K562 (cell line): ENCODE data around the gene ZEB2. TPM values are rescaled to one million over a fixed set of nuclear protein-coding genes. Genes with fewer than 3 reads are reported as not detected.

Experiments used
- ATAC-seq: fragments of 200-7000 bp; cut with Tn5 transposase; 3 replicates; pipeline ENCODE4 v1.9.1; 2020; ENCODE audit warnings: moderate library complexity
- BruUV-seq: library from RNA; stranded (reverse); fragments of 400-500 nt; replicated peaks from 2 replicates; lab custom pipeline; 2021; lab: Mats Ljungman, UMichigan
- CTCF ChIA-PET: fragments of 300-600 bp; formaldehyde crosslinking; extraction: SDS; loops from one replicate; lab custom pipeline; 2021; ENCODE audit warnings: low intra/inter-chr PET ratio; lab: Yijun Ruan, JAX
- POLR2A ChIA-PET: fragments of 300-600, 350-650 bp; sonication (Branson Sonifier 250); formaldehyde crosslinking; extraction: SDS; loops from one replicate; lab custom pipeline; 2021; ENCODE audit warnings: antibody characterized with exemption, inconsistent platforms; lab: Yijun Ruan, JAX
- DNase-seq, 4 experiments: peaks; one replicate each; pipeline versions ENCODE4 v3.0.0 to v3.0.0-alpha.2; 2011 to 2018; ENCODE audit warnings: low spot score in 3 of 4, mixed read lengths in 3 of 4; ENCODE audit errors: extremely low read depth in 1 of 4
- FAIRE-seq: peaks from 2 replicates; lab custom pipeline; 2011; peaks lifted over from hg19 to GRCh38; lab: Jason Lieb, UNC
- H2AFZ ChIP-seq: 2 replicates; pipeline ENCODE4 v1.6.0; 2011; ENCODE audit warnings: low read depth, low read length, control low read depth, inconsistent platforms
- H3K27ac ChIP-seq: fragments of 200-600 bp; 3 replicates; pipeline ENCODE4 v1.8.0; 2011; ENCODE audit warnings: low read depth, mild to moderate bottlenecking, control low read depth, inconsistent platforms, low read length, moderate library complexity, mixed read lengths; ENCODE audit errors: extremely low read depth
- H3K27me3 ChIP-seq, 2 experiments: fragments of 300-600 bp in 1 of 2; 2 replicates in 1 of 2; 3 replicates in 1 of 2; pipeline versions ENCODE4 v1.6.0 to v1.8.0; 2011; ENCODE audit warnings: inconsistent platforms in 2 of 2, low read length in 2 of 2, mild to moderate bottlenecking in 1 of 2, mixed read lengths in 1 of 2, moderate library complexity in 1 of 2; ENCODE audit not compliant: control insufficient read depth in 2 of 2, insufficient read depth in 2 of 2
- H3K36me3 ChIP-seq: fragments of 300-600 bp; 3 replicates; pipeline ENCODE4 v1.8.0; 2011; ENCODE audit warnings: mild to moderate bottlenecking, low read length, inconsistent platforms; ENCODE audit not compliant: control insufficient read depth, insufficient read depth
- H3K4me1 ChIP-seq, 2 experiments: fragments of 200-600 bp in 1 of 2; replicated peaks in 1 of 2; 2 replicates in 1 of 2; 3 replicates in 1 of 2; pipeline versions ENCODE4 v1.5.1 to v1.8.0; 2011; ENCODE audit warnings: inconsistent platforms in 2 of 2, low read length in 2 of 2, mild to moderate bottlenecking in 1 of 2, mixed read lengths in 1 of 2, moderate library complexity in 1 of 2; ENCODE audit not compliant: control insufficient read depth in 2 of 2, insufficient read depth in 2 of 2
- H3K4me2 ChIP-seq: 2 replicates; pipeline ENCODE4 v1.6.1; 2011; ENCODE audit warnings: low read length, control low read depth, inconsistent platforms, mixed read lengths; ENCODE audit not compliant: insufficient read depth
- H3K4me3 ChIP-seq: fragments of 200-600 bp; sonication (generic), shearing (Covaris generic); 2 replicates; pipeline ENCODE4 v1.5.1; 2016; ENCODE audit warnings: control low read depth, inconsistent platforms
- H3K79me2 ChIP-seq: fragments of 200-600 bp; 3 replicates; pipeline ENCODE4 v1.8.0; 2011; ENCODE audit warnings: low read length, inconsistent platforms; ENCODE audit not compliant: control insufficient read depth, insufficient read depth
- H3K9ac ChIP-seq, 2 experiments: 2 replicates each; pipeline versions ENCODE4 v1.6.0 to v1.6.1; 2011; ENCODE audit warnings: low read depth in 2 of 2, low read length in 2 of 2, control low read depth in 1 of 2, inconsistent platforms in 1 of 2, mild to moderate bottlenecking in 1 of 2, mixed read lengths in 1 of 2; ENCODE audit not compliant: insufficient read depth in 1 of 2
- H3K9me1 ChIP-seq: one replicate; pipeline ENCODE4 v1.6.0; 2011; ENCODE audit warnings: inconsistent platforms, mild to moderate bottlenecking, low read length, moderate library complexity; ENCODE audit not compliant: control insufficient read depth, insufficient read depth
- H3K9me3 ChIP-seq: replicated peaks from 2 replicates; pipeline ENCODE4 v1.5.1; 2011; ENCODE audit warnings: low read depth, low read length, inconsistent platforms; ENCODE audit not compliant: control insufficient read depth, insufficient read depth
- H4K20me1 ChIP-seq: replicated peaks from 2 replicates; pipeline ENCODE4 v1.6.1; 2011; ENCODE audit warnings: low read length, inconsistent platforms, mixed read lengths; ENCODE audit not compliant: control insufficient read depth, insufficient read depth
- HDAC2 ChIP-seq: fragments of 450-650 bp; IDR thresholded peaks from 2 replicates; pipeline ENCODE4 v1.6.1; 2016; ENCODE audit warnings: mild to moderate bottlenecking
- KDM1A ChIP-seq, 2 experiments: fragments of 450-650 bp; IDR thresholded peaks; 2 replicates each; pipeline ENCODE4 v1.6.1; 2016; ENCODE audit warnings: mild to moderate bottlenecking in 2 of 2
- NCOR1 ChIP-seq: fragments of 450-650 bp; IDR thresholded peaks from 2 replicates; pipeline ENCODE4 v1.6.1; 2016; ENCODE audit warnings: mild to moderate bottlenecking, moderate library complexity
- SAFB2 ChIP-seq: fragments of 200-400 bp; formaldehyde crosslinking; IDR thresholded peaks from 2 replicates; pipeline ENCODE4 v1.6.1; 2018; ENCODE audit warnings: borderline replicate concordance, low read length, low read depth, moderate library complexity; ENCODE audit not compliant: severe bottlenecking
- TAF9B ChIP-seq: fragments of 450-650 bp; IDR thresholded peaks from 2 replicates; pipeline ENCODE4 v1.6.1; 2018; ENCODE audit warnings: mild to moderate bottlenecking; ENCODE audit not compliant: partially characterized antibody
- TRIM24 ChIP-seq, 2 experiments: fragments of 450-650 bp; IDR thresholded peaks; 2 replicates each; pipeline ENCODE4 v1.6.1; 2016
- ZBTB1 ChIP-seq: sonication (generic); formaldehyde crosslinking; IDR thresholded peaks from 2 replicates; pipeline ENCODE4 v1.8.1; 2023; ENCODE audit warnings: missing genetic modification reagents, low read depth, mild to moderate bottlenecking, borderline replicate concordance
- ZNF589 ChIP-seq: fragments of 200-800 bp; sonication (Bioruptor generic); IDR thresholded peaks from 2 replicates; pipeline ENCODE4 v1.6.1; 2016; ENCODE audit warnings: low read depth, missing genetic modification characterization, missing compliant biosample characterization
- ZNF668 ChIP-seq: fragments of 250-450 bp; sonication (Bioruptor Pico); IDR thresholded peaks from 2 replicates; pipeline ENCODE4 v1.8.0; 2022; ENCODE audit warnings: mild to moderate bottlenecking, inconsistent platforms
- WGBS: fragments of 100-300 bp; shearing (Covaris generic); methylation state at CpG from one replicate; pipeline ENCODE4 v1.1.6; 2016; ENCODE audit warnings: low coverage, mixed read lengths; ENCODE audit not compliant: insufficient coverage; ENCODE audit errors: missing lambda C conversion rate; 5-methylcytosine and 5-hydroxymethylcytosine counted together
- in situ Hi-C: fragments of 300-500 bp; cut with MboI; formaldehyde crosslinking; loops from 4 replicates; pipeline ENCODE4 v1.15.0; 2018; ENCODE audit warnings: inconsistent platforms, mixed read lengths
- intact Hi-C: fragments of 100-400 bp; cut with micrococcal nuclease; formaldehyde crosslinking; loops from 2 replicates; pipeline ENCODE4 v1.14.2; 2022
- polyA plus RNA-seq, 8 experiments: library from polyadenylated mRNA; depleted of rRNA in 4 of 8; stranded (reverse) in 5 of 8; unstranded in 3 of 8; fragments of >200 nt; fragmentation: Nextera tagmentation in 2 of 8; fragmentation: Illumina TruSeq in 1 of 8; extraction: Ambion mirVana in 2 of 8; extraction: Trizol in 1 of 8; gene quantifications; 2 replicates each; pipeline versions ENCODE4 v1.2.1 to v1.2.3, GENCODE V29; 2011 to 2014; ENCODE audit warnings: inconsistent platforms in 1 of 8, missing spikeins in 1 of 8
- total RNA-seq, 7 experiments: library from RNA; depleted of rRNA in 6 of 7; stranded (reverse); fragments of >200 nt in 6 of 7; fragmentation: Illumina TruSeq in 2 of 7; extraction: Trizol in 2 of 7; gene quantifications; 2 replicates each; pipeline versions ENCODE4 v1.2.1 to v1.2.3, GENCODE V29; 2011 to 2021; ENCODE audit warnings: low replicate concordance in 1 of 7
- TF ChIP-seq, protein P1 (sequence below), 3 experiments: fragments of 200-800 bp in 1 of 3; fragments of 250-450 bp in 1 of 3; fragments of 450-650 bp in 1 of 3; sonication (Bioruptor Pico) in 1 of 3; sonication (Bioruptor generic) in 1 of 3; formaldehyde crosslinking in 1 of 3; IDR thresholded peaks; 2 replicates each; pipeline versions ENCODE4 v1.6.1 to v1.8.0; 2016 to 2022; ENCODE audit warnings: mild to moderate bottlenecking in 2 of 3, missing genetic modification characterization in 2 of 3, missing compliant biosample characterization in 1 of 3, moderate library complexity in 1 of 3

The ZEB2 gene
- total and polyA plus RNA-seq, 9 of the 15 experiments (the other 6 are each of a cell fraction or from before 2014, with no cell fraction given): 15.1 to 113 (median 72.3) TPM

DNA sequence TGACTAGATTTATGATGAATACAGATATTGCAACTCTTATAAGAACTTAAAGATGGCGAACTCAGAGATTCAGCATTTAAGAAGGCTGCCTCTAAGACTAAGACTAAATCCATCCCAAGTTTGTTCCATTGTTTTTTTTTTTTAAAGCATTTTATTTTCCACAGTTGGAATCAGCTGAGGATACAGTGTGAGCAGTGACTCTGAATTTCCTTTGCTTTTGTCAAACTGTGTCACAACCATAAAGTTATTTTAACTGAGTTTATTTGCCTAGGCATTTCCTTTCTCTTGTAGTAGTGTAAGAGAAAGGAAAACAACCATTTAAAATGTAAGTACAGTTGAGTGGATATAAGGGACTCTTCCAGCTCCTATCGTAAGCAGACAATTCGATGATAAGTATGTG, 63.9 kb downstream of the ZEB2 start:
- ATAC-seq (no peak), FAIRE-seq (no peak), DNase-seq (no peak)
- intact Hi-C loops: loop anchor here (5.0 kb wide), 1 partner anchor 126 kb away; no protein-coding TSS in a partner anchor
- WGBS: 97% methylated on average over 3 of the region's 3 CpGs
- Histone ChIP-seq H3K27me3 (no peaks in the 10 kb centered on the region), H3K4me3 (no peak overlapping the region), H2AFZ (no peak overlapping the region), H3K27ac (no peak overlapping the region), H4K20me1 (peaks cover 34% of the 10 kb centered on the region), H3K9ac (no peak overlapping the region), H3K79me2 (peaks cover 100% of the 10 kb centered on the region), H3K36me3 (peaks cover 74% of the 10 kb centered on the region), H3K9me1 (no peaks in the 10 kb centered on the region), H3K9me3 (no peaks in the 10 kb centered on the region), H3K4me2 (no peak overlapping the region), H3K4me1 (peaks cover under 1 to 78% of the 10 kb centered on the region in 2 experiments; a peak in 3 of 5 replicates)
- POLR2A ChIA-PET: interaction anchor here (1.1 to 1.8 kb wide), 3 partner anchors 8 to 42 kb away, joined by 4 to 7 read pairs (median 4); no protein-coding TSS in a partner anchor
- BruUV-seq: no TSS peak
- CTCF ChIA-PET: no interaction called here
- in situ Hi-C loops: no loop called here
- TF ChIP-seq ZNF589 (CRISPR knock-in tag) (0 out of 2 replicates have a peak, but pooled peaks have one; percentile 5), SAFB2 (no peak)

DNA sequence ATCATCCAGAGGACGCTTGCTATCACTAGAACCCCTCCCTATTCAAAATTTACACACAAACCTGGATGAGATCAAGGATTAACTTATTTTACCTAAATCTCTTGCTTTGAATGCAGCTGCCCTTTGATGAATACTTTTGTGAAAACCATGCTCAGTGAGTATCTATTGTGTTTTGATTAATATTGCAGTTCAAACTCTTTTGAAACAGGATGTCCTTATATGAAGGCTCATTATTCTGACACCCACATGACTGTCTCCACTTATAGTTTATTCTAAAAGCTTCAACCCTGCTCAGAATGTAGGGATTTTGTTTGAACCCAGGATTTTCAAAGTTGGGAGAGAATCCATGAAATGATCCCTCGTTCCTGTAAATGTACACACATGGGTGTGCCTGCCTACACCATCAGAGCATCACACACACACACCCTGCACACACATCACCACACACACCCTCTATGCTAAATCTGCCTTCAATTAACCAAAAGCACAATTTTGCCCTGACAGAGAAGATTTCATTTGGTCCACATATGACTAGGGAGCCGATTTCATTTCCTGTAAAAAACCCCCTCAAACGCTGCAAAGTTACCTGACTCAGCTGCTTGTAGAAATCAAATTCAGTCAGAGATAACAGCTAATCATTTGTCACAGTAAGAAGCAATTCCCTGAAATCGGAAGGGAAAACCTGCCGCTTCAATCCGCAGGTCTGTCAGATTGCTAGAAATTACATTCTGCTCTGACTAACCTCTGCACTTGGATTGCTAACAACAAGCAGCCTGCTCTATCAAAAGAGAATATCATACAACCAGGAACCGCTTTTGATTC, 65.2 kb downstream of the ZEB2 start:
- peak in 1 of 4 experiments; percentile 52 for DNase-seq
- peak; percentile 7; the same call in 2 of the 3 replicates for ATAC-seq
- peaks cover 100% of the 10 kb centered on the region for H3K79me2 ChIP-seq
- TF ChIP-seq ZNF668 (CRISPR knock-in tag): no peak
- TF ChIP-seq HDAC2: peak; percentile 90
- TF ChIP-seq, protein P1, sequence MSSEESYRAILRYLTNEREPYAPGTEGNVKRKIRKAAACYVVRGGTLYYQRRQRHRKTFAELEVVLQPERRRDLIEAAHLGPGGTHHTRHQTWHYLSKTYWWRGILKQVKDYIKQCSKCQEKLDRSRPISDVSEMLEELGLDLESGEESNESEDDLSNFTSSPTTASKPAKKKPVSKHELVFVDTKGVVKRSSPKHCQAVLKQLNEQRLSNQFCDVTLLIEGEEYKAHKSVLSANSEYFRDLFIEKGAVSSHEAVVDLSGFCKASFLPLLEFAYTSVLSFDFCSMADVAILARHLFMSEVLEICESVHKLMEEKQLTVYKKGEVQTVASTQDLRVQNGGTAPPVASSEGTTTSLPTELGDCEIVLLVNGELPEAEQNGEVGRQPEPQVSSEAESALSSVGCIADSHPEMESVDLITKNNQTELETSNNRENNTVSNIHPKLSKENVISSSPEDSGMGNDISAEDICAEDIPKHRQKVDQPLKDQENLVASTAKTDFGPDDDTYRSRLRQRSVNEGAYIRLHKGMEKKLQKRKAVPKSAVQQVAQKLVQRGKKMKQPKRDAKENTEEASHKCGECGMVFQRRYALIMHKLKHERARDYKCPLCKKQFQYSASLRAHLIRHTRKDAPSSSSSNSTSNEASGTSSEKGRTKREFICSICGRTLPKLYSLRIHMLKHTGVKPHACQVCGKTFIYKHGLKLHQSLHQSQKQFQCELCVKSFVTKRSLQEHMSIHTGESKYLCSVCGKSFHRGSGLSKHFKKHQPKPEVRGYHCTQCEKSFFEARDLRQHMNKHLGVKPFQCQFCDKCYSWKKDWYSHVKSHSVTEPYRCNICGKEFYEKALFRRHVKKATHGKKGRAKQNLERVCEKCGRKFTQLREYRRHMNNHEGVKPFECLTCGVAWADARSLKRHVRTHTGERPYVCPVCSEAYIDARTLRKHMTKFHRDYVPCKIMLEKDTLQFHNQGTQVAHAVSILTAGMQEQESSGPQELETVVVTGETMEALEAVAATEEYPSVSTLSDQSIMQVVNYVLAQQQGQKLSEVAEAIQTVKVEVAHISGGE (CRISPR knock-in tag; IDR thresholded peaks at IDR 0.05): no peak
- no peak for TF ChIP-seq TAF9B
- TF ChIP-seq KDM1A (IDR thresholded peaks at IDR 0.05): peak; percentile 97
- peak; percentile 48; the same call in 1 of the 2 replicates for TF ChIP-seq NCOR1
- no peak for TF ChIP-seq TRIM24 (IDR thresholded peaks at IDR 0.05)
- TF ChIP-seq ZBTB1 (CRISPR knock-in tag): no peak

More for the DNA sequence above, 65.2 kb downstream of the ZEB2 start:
- ChIA-PET CTCF (no interaction called here), POLR2A (interaction anchor here (1.1 to 1.8 kb wide), 2 partner anchors 10 kb away, joined by 4 to 7 read pairs; no protein-coding TSS in a partner anchor)
- no peak overlapping the region for H3K4me3 ChIP-seq
- in situ Hi-C loops (no loop called here), intact Hi-C loops (loop anchor here (5.0 kb wide), 1 partner anchor 128 kb away; no protein-coding TSS in a partner anchor)
- H3K9me3 ChIP-seq: no peaks in the 10 kb centered on the region
- FAIRE-seq: no peak
- no peaks in the 10 kb centered on the region for H3K9me1 ChIP-seq
- no peak overlapping the region for H2AFZ ChIP-seq
- WGBS: 13% methylated on average over 8 of the region's 8 CpGs
- no peak overlapping the region for H3K4me2 ChIP-seq
- no peaks in the 10 kb centered on the region for H3K27me3 ChIP-seq
- H3K36me3 ChIP-seq: peaks cover 73% of the 10 kb centered on the region
- peaks cover 0 to 66% of the 10 kb centered on the region in 2 experiments; a peak in 3 of 5 replicates for H3K4me1 ChIP-seq
- no peak overlapping the region for H3K9ac ChIP-seq
- BruUV-seq: no TSS peak
- H4K20me1 ChIP-seq: peaks cover 28% of the 10 kb centered on the region
- H3K27ac ChIP-seq: peak overlapping the region; percentile 11; the same call in 1 of the 3 replicates
